NK-92 treated with Interleukin-12 subunit alpha and Interleukin-12 subunit beta, amount 100 ng/mL, for 24 hours (cell line): ENCODE measurements around the gene GGA1.

Experiments used
- DNase-seq: peaks from one replicate; lab custom pipeline; 2025; lab: John Stamatoyannopoulos, UW

GGA1 gene, protein sequence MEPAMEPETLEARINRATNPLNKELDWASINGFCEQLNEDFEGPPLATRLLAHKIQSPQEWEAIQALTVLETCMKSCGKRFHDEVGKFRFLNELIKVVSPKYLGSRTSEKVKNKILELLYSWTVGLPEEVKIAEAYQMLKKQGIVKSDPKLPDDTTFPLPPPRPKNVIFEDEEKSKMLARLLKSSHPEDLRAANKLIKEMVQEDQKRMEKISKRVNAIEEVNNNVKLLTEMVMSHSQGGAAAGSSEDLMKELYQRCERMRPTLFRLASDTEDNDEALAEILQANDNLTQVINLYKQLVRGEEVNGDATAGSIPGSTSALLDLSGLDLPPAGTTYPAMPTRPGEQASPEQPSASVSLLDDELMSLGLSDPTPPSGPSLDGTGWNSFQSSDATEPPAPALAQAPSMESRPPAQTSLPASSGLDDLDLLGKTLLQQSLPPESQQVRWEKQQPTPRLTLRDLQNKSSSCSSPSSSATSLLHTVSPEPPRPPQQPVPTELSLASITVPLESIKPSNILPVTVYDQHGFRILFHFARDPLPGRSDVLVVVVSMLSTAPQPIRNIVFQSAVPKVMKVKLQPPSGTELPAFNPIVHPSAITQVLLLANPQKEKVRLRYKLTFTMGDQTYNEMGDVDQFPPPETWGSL

DNA sequence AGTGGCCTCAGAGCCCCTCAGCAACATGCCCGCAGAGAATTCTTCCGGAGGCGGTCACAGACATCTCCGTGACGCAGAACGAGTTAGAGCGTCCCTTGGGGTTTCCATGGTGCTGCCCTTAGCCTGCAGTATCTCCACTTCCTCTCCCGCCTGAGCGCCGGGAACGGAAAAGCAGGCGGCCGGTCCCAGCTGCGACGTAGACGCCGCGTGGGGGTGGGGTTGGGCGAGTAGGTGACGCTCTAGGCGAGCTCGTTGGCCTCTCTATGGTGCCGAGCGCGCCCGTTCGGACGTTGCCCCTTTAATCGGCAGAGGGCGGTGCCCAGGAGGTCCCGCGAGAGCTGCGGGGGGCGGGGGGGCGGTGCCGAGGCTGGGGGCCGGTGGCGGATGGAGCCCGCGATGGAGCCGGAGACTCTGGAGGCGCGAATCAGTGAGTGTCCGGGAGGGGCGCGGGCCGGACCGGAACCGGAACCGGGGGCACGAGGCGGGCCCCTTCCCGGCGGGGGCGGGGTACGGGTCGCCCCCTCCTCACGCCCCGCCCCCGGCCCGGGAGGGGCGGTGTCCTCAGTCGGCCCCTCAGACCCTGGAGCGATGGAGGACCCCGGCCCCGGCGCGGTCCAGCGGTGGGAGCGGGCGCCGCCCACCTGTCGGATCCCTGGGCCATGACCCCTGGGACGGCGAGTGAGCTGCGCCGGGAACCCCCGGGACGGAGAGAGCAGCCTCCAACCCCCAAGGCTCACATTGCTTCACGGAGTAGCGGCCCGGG is at the start of gene GGA1:
TSS of gene GGA1 (plus strand) at position 358 of the 763 bp plus-strand sequence. CDS start at position 385, 27 bp downstream.
- peak; percentile 90 for DNase-seq

DNA sequence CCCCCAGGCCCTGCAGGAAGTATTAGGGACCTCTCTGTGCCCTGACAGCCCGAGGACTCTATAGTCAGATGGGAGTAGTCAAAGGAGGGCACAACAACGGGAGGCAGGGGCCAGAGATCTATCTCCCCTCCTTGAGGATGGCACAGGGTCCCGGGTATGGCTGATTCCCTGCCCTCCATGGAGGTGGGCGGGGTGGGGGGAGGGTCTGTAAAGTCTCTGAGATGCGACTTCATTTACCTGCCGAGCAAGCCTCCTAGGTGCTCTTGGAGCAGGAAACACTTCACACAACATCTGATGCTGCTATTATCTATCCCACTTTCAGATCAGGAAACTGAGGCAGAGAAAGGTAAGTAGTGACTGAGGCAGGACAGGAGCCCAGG is 49.1 kb upstream of the GGA1 start:
- no peak for DNase-seq

DNA sequence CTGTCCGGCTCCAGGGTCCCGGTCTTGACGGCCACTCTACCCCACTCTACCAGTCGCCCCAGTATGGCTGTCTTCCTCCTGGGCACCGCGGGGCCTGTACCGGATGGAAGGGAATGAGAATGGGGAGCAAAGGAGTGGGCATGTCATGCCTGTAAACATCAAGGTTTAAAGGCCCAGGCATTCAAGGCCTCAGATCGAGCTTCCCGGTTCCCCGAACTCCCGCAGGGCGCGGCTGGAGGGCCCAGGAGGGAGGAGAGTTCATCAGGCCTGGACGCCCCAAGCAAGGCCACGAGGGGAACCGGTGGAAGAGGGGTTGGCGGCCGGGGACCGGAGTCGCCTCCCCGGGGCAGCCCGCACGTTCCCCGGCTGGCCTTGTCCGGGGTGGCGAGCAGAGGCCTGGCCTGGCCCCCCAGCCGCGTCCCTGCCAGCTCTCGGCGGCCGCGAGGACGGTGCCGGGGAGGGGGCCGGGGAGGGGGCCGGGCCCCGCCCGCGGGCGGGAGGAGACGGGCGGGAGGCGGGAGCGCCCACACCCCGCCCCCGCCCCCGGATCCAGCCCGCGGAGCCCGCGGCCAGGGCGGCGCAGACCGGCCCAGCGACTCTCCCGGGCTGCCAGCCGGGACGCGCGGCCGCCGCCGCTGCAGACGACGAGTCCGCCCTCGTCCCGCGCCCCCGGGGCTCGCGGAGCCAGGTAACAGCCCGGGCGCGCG is 48.6 kb upstream of the GGA1 start, which contains the start of gene CDC42EP1:
TSS of gene CDC42EP1 (plus strand) at position 580 of the 707 bp plus-strand sequence. CDS start 5,870 bp downstream, outside the sequence.
- no peak for DNase-seq

DNA sequence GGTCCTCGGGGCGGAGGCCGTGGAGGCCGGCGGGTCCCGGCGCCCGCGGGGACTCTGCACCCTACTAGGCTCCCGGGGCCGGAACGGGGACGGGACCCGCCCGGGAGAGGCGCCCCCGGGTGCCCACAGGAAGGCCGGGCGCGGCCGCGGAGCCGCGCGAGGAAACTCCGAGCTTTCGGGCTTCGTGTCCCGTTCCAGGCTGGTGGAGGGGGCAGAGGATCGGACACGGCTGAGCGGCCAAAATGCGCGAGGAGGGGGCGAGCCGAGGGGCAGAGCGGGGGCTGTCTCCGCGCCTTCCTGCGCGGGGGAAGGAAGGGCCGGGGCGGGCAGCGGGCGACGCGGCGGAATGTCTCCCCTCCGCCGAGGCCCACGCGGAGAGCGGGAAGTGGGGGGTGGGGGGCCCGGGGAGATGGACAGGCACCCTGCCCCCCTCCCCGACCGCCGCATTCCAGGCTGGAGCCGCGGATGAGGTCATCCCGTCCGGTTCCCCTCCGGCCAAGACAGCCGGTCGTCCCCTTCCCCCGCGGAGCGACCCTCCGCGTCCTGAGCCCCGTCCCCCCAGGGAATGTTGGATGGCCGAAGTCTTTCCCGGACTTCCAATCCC is 47.9 kb upstream of the GGA1 start:
- no peak for DNase-seq

DNA sequence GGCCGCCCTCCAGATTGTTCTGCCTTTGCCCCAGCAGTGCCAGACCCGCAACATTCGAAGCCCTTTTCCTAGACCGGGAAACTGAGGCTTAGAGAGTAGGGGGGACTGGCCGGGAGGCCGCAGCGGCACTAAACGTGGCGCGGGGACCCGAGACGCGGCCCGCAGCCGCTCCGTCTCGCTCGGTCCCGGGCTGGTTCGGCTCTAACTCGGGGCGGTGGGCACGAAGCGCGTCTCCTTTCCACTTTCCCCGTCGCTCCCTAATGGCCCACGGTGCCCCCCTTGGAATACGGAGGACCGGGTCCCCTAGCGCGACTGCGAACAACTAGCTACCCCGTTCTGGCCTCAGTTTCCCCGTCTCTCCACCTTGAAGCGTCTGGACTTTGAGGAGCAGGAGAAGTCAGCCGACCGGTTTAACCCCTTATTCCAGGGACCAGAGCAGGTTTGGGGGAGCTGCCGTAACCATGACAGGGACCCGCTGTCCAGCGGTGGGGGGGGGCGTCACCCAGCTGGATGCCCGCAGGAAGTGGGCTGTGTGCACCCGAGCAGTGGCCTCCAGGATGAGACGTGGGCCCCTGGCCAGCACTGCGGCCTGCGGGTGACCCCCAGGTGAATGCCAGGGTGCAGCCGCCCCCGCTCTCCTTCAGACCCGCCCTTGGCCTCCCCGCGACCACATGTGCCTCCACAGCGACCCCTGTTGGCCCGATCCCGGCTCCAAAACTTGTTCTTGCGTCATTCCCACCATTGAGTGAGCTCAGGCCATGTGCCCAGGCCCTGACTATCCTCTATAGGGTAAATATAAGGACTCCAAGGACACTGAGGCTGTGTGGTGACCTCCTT is 47.2 kb upstream of the GGA1 start:
- DNase-seq: no peak

DNA sequence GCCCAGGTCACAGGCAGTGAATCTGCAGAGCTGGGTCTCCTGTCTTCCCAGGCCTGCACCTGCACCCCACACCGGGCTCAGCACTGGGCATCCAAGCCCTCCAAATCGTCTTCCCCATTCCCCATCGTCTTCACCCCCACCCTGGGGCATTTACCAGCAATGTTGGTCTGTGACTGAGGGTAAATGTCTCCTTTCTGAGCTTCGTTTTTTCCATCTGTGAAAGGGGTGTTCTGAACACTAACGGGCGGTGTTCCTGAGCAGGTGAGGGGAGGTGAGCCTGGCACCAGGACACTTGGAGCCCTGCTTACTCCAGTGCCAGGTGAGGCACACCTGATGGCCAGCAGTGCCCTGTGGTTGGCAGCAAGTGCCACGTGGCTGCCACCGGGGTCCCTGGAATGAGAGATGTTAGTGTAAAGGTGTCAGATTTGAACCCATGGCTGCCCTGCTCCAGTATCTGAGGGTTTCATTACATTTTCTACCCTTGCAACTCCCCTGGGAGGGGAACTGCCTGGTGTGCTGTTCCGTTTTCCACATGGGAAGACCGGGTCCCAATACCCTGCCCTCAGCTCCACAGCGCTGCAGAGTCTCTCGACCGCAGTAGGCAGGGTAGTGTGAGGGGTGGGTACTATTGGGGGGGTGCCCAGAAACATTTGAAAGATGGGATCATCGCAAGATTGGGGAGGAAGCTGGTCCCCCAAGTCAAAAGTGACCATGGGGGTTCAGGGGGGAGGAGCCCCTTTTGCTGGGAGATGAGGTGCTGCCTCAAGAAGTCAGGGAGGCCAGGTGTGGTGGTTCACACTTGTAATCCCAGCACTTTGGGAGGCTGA is 46.4 kb upstream of the GGA1 start:
- DNase-seq: no peak

DNA sequence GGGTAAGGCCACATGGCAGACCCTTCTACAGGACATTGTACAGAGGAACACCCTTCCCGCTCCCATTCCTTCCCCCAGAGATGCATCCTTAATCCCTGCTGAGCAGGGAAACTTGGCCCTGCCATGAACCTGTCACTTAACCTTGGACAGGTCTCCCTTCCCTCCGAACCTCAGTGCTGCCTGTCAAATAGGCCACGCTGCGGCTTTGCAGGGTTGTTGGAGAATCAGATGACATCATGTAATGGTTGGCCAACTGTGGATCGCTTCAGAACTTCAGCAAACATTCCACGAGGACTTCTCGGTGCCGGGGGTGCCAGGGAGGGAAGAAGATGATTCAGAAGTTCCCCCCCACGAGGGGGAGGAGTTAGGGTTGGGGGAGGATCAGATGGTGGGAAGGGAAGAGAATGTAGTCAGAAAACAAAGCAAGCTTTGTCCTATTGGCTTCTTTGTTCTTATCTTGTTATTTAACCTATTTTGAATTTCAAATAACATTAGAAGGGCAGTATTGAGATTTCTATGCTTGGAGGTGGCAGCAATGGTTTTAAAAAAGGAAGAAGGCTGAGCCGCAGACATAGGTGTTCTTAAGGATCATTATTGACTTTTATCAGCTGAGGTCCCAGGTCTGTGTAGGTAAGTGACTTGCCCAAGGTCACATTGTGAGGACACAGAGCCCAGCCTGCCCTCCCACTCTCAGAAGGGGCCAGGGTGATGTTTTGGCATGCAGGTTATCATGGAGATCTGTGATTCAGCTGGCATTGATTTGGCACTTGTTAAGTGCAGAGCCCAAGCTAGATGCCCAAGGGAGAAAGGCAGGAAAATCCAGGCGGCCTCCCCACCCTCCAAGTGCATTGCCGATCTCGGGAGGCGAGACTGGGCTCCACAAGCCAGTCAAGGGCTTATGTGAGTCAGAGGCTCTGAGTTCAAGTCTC is 45.2 kb upstream of the GGA1 start:
- DNase-seq: no peak

DNA sequence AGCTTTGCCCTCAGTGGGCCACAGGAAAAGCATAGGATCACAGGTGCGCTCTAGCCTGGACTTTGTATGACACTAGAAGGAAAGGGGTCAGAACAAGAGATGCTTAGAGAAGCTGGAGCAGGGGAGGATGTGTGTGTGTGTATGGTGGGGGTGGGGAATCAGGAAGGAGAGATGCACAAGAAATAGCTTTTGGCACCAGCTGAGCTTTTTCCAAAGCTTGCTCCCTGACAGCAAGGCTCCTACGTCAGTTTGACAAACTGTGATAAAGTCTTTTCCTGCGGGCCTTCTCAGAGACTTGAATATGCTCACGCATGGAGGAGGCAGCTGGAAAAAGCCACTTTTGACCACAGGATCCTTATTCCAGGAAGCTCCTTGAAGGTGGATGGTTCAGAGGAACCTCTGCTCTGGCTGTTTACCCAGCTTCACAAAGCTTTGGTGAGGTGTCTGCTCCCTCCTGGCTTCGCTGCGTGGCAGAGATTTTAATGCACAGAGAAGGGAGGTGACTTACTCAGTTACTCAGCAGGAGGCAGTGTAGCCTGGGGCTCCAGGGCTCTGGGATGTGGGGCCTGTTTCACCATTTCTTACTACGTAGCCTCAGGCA is 44.4 kb upstream of the GGA1 start:
- DNase-seq: no peak

DNA sequence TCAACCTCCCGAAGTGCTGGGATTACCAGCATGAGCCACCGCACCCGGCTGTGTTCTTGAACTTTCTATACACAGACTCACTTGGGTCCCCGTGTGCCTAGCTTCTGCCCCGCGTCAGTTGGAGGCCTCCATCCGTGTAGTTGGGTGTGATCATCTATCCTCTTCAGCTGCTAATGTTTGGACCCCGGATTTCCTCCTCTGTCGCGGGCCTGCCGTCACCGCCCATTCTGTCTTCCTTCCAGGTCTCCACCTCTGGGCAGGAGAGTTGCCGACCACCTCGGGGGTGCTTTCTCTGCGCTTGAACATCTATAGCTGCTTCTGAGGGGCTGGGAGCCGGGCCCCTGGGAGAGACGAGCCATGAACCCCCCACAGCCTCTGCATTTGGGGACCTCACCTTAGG is 42.8 kb upstream of the GGA1 start:
- no peak for DNase-seq

DNA sequence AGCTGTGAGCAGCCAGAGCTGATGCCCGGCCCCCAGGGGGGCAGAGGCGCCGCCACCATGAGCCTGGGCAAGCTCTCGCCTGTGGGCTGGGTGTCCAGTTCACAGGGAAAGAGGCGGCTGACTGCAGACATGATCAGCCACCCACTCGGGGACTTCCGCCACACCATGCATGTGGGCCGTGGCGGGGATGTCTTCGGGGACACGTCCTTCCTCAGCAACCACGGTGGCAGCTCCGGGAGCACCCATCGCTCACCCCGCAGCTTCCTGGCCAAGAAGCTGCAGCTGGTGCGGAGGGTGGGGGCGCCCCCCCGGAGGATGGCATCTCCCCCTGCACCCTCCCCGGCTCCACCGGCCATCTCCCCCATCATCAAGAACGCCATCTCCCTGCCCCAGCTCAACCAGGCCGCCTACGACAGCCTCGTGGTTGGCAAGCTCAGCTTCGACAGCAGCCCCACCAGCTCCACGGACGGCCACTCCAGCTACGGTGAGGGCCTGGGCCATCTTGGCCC is 42.3 kb upstream of the GGA1 start:
- no peak for DNase-seq

DNA sequence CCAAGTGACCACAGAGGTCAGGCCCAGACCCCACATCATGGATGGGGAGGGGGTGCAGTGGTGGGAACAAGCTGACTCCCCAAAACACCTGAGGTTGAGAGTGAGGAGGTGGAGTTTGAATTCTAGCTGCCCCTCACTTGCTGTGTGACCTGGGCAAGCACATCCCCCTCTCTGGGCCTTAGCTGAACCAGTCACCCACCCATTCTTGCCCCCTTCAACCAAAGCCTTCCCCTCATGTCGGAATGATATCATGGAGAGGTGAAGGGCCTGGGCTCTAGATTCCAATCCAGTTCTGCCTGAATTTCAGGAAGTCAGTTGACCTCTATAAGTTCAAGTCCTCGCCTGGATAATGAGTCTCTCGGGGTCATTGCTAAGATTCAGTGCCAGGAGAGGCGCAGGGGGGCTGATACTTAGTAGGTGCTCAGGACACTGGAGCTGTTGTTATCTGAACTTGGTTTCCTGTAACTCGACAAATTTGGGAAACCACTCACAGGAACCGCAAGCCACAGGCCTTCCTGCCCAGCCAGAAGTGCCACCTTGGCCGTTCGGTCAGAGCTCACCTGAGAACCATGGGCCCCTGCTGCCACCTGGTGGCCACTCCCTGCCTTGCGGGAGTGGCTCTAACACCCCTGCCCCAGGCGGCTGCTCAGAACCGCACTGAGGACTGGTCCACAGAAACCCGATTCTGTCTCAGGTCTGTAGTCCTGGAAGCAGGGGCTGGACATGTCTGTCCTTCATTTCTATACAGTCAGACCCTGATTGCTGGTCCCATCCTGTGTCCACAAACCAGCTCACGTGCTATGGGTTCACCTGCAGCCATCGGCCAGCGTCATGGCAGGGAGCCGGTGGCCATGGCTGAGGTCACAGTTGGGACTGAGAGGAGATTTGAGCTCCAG is 41.5 kb upstream of the GGA1 start:
- DNase-seq: peak; percentile 82

DNA sequence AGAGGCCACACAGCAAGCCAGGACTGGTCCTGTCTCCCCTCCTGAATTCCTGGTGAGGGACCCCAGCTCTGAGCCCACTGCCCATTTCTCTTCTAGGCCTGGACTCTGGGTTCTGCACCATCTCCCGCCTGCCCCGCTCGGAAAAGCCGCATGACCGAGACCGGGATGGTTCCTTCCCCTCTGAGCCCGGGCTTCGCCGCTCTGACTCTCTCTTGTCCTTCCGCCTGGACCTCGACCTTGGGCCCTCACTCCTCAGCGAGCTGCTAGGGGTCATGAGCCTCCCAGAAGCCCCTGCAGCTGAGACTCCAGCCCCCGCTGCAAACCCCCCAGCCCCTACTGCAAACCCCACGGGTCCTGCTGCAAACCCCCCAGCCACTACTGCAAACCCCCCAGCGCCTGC is 40.6 kb upstream of the GGA1 start:
- DNase-seq: no peak

DNA sequence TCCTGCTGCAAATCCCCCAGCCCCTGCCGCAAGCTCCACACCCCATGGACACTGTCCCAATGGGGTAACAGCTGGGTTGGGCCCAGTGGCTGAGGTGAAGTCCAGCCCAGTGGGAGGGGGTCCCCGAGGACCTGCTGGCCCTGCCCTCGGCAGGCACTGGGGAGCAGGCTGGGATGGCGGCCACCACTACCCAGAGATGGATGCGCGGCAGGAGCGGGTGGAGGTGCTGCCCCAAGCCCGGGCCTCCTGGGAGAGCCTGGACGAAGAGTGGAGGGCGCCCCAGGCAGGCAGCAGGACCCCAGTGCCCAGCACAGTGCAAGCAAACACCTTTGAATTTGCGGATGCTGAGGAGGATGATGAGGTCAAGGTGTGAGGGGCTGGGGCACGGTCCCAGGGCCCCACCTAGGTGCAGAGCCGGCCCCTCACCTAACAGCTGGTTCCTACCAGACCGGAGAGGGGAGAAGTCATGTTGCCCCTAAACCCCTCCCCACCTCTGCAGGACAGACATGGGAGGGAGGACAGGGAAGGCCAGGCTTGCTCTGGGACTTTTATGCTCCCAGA is 40.1 kb upstream of the GGA1 start:
- DNase-seq: no peak

DNA sequence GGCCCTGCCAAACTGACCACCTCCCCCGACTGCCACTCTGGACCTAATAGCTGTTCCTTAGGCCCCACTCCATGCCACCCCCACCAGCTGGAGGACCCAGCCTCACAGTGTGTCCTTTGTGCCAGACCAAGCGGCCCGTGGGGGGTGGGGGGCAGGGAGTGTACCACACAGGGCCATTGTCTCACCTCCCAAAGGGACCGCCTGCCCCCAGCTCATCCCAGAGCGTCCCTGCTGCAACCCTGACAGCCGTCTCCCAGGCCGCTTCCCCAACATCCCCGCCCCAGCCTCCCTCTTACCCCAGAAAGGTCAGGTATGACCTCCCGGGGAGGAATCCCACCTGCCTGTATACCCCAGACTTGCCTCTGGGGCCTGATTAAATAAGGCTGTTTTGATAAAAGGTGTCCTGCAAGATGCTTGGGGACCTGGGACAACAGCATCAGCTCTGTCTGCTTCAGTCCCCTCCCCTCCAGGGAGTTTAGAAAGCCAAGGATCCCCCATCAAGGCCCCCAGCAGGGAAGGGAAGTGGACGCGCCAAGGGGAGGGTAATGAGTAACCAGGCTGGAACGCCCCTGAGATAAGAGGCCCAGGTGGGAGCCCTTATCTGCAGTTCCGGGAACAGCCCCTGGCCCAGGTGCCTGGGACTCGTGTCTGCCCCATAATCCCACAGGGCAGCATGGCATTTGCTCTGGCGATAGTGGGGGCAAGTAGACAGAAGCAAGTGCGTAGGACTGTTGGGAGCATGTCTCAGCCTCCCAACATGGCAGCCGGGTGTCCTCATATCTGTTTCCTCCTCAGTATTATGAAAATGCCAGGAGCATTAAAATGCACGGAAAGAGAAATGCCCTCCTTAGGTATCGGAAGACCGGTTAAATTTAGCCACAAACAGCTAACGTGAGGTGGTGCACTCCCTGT is 39.4 kb upstream of the GGA1 start:
- no peak for DNase-seq

DNA sequence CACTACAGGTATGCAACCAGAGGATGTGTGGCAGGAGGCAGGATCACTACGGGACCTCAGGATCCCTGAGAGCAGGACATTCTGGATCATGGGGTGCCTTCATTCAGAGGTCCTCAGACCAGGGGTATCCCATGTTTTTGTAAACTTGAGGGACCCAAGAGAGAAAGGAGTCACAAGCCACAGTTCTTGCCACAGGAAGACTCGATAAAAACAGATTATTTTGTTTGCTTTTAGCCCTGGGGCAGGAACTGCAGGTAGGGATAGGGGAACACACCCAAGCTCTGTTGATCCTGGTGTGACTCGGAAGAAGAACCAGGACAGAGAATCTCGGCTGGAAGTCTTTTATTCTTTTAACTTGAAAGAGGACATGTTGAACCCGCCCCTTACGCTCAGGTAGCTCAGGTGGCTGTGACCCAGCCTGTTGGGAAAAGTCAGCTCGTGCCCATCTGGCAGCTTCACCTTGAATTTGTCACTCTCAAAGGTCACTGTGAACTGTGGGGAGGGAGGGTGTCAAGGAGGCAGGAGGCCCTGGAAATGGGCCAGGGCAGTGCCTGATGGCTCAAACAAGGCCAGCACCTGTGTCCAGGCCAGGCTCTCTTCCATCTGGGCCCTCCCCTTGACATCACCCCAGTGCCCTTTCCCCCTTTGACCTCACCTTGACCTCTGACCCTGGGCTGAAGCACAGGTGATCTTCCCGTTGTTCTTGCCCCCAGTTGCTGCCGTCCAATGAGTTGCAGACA is 38.5 kb upstream of the GGA1 start:
- no peak for DNase-seq
